ENCODE measurements around the gene ZFYVE9.
"Not testable (repeated sequence)": the region's sequence is repeated elsewhere in the genome, so short reads cannot be mapped to it uniquely, and the experiment has no call there.

Gene ZFYVE9

DNA sequence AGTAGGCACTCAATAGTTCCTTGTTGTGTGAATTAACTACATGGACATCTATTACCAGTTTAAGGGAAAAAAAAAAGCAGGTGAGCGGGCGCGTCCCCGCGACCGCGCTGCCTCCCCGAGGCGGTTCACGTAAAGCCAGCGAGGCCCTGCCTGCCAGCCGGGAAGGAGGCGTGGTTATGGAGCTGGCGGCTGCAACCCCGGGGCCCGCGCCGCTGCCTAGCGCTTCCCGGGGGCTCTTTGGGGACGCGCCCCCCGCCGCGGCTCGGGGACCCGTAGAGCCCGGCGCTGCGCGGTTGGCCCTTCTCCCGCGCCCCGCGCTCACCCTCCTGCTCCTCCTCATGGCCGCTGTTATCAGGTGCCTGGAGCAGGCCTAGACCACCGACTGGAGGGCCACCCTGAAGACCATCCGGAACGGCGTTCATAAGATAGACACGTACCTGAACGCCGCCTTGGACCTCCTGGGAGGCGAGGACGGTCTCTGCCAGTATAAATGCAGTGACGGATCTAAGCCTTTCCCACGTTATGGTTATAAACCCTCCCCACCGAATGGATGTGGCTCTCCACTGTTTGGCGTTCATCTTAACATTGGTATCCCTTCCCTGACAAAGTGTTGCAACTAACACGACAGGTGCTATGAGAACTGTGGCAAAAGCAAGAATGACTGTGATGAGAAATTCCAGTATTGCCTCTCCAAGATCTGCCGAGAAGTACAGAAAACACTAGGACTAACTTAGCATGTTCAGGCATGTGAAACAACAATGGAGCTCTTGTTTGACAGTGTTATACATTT lies 226.7 kb downstream of the ZFYVE9 start:
- DNase-seq (ENCODE audit: low spot score), result peak; percentile 70

DNA sequence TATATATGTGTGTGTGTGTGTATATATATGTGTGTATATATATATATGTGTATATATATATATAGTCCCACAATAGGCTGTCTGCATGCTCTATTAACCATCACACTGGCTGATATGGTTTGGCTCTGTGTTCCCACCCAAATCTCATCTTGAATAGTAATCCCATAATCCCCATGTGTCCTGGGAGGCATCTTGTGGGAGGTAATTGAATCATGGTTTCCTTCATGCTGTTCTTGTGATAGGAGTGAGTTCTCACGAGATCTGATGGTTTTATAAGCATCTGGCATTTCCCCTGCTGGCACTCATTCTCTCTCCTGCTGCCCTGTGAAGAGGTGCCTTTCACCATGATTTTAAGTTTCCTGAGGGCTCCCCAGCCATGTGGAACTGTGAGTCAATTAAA lies 228.0 kb downstream of the ZFYVE9 start:
- DNase-seq (ENCODE audit: low spot score), result not testable (repeated sequence)

DNA sequence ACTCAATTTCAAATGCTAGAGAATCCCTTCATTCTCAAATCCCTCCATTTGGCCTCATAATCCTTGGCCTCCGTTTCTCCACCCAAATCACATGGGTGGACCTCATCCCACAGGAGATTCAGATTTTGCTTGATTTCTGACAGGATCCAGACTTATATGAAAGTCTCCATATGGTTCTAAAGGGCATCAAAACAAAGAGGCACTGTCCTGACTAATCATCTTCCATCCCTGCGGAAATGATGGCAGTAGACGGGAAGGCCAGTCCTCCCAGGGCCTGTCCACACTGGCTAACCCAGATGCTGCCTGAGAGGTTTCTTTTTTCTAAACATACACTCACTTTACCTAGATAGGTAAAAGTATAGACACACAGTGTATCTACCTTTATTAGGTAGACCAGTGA lies 243.5 kb downstream of the ZFYVE9 start:
- no peak for DNase-seq (ENCODE audit: low spot score)

DNA sequence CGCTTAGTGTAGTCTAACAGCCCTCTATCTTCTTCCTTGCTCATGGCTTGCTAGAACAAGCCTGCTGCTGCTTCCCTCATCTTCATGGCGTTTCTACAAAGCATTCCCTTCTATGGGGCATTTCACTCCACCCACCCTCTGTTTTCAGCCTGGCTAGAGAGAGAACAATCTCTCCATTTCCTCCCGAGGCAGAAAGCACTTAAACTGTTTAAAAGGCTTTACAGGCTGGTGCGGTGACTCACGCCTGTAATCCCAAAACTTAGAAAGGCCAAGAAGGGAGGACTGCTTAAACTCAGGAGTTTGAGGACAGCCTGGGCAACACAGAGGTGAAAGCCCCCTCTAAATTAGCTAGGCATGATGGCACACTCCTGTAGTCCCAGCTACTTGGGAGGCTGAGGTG lies 244.6 kb downstream of the ZFYVE9 start:
- DNase-seq (ENCODE audit: low spot score), result no peak

DNA sequence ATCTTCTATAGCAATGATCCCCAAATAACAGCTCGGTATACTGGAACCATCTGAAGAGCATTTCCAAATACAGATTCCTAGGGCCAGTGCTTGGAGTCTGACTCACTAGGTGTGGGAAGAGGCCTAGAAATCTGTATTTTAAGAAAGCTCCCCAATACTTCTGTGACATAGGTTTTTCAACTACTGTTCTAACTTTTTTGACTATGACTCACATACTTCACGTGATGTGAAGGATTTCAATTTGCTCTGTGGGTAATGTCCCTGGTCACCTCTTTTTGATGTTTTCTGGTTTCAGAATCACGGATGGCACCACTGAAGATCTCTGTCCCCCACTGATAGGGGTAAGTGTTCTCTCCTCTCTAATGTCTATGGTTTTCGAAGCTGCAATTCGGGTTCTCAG lies 251.3 kb downstream of the ZFYVE9 start:
- DNase-seq (ENCODE audit: low spot score), result no peak
